Putamen (tissue), 1 donor: ENCODE data around the gene PRKCSH.
"Not testable (repeated sequence)": the region's sequence is repeated elsewhere in the genome, so short reads cannot be mapped to it uniquely, and the experiment has no call there.

Source experiments
- DNase-seq: peaks from one replicate; pipeline ENCODE4 v3.0.0-alpha.2; 2016; ENCODE audit warnings: low spot score

PRKCSH gene, protein sequence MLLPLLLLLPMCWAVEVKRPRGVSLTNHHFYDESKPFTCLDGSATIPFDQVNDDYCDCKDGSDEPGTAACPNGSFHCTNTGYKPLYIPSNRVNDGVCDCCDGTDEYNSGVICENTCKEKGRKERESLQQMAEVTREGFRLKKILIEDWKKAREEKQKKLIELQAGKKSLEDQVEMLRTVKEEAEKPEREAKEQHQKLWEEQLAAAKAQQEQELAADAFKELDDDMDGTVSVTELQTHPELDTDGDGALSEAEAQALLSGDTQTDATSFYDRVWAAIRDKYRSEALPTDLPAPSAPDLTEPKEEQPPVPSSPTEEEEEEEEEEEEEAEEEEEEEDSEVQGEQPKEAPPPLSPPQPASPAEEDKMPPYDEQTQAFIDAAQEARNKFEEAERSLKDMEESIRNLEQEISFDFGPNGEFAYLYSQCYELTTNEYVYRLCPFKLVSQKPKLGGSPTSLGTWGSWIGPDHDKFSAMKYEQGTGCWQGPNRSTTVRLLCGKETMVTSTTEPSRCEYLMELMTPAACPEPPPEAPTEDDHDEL

DNA sequence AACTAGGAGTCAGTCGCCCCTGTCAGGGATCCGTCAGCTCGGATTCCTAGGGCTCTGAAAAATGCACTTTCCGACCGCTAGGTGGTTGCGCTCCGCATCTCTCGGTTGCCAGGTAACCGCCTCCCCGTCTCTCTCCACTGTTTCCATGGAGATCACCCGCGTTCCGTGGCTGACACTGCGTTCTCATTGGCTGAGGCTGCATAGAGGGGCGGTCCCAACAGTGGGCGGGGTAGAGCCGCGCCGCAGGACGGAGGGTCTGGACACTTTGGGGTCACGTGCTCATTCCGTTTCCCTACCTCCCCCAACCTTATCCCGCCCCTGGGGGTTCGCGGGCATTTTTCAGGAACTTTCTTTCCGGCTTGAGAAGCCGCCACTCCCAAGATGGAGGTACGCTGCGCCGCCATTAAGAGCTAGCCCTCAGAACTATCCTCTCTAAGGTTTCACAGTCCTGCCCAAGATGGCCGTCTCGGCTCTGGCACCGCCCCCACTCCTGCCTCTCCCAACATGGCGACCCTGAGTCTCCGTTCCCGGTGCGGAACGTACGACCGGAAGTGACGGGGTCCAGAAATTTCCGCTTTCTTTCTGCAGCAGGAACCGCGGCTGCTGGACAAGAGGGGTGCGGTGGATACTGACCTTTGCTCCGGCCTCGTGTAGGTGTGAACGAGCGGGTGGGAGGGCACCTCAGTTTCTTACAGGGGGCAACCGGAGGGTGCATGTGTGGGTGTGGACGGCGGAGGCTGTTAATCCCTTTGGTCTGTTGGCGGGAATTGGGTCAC is at the start of gene PRKCSH, which contains the start of gene ODAD3:
Gene PRKCSH (plus strand): TSS at position 579 of the 776 bp plus-strand sequence. CDS start 483 bp downstream, outside the sequence.
Gene ODAD3 (minus strand): TSS at position 65 of the 776 bp plus-strand sequence. CDS start 105 bp downstream, outside the sequence.
- peak; percentile 100 for DNase-seq

DNA sequence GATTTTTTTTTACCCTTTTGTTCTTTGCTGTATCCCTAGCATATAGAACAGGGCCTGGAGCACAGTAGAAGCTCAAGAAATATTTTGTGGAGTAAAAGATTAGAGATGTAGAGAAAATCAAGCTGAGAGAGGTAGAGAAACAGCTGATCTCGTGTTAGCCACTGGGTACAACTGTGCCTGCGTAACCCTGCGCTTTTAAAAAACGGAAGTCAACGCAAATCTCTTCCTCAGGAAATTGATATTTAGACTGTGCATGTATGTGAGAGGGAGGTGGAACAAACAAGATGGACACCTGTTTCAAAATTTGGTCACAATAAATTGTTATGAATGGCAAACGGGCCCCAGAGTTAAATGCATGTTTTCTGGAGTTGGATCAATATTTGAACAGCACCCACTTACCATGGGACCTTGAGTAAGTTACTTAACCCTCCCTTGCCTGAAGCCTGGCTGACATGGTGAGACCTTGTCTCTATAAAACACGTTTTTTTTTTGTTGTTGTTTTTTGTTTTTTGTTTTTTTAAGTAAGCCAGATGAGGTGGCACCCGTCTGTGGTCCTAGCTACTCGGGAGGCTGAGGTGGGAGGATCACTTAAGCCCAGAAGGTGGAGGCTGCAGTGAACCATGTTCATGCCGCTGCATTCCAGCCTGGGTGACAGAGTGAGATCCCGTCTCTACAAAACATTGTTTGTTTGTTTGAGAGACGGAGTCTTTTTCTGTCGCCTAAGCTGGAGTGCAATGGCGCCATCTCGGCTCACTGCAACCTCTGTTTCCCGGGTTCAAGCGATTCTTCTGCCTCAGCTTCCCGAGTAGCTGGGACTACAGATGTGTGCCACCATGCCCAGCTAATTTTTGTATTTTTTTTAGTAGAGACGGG is 48.0 kb upstream of the PRKCSH start:
- no peak for DNase-seq

DNA sequence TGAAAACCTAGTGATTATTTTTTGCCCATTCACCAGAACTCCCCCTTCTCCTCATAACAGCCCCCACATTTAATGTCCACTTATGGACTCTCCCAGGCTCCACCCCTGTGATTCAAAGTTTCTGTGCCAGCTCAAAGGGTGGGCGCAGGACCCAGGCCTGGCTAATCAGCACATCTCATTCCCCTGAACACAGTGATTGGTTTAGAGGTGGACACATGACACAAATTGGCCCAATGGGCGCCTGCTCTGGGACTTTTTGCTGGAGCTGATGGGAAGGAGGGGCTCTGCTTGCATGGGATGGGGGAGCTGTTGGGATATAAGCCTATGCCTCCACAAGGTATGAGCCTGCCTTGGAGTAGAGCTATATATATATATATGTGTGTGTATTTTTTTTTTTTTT is 45.1 kb upstream of the PRKCSH start:
- no peak for DNase-seq

DNA sequence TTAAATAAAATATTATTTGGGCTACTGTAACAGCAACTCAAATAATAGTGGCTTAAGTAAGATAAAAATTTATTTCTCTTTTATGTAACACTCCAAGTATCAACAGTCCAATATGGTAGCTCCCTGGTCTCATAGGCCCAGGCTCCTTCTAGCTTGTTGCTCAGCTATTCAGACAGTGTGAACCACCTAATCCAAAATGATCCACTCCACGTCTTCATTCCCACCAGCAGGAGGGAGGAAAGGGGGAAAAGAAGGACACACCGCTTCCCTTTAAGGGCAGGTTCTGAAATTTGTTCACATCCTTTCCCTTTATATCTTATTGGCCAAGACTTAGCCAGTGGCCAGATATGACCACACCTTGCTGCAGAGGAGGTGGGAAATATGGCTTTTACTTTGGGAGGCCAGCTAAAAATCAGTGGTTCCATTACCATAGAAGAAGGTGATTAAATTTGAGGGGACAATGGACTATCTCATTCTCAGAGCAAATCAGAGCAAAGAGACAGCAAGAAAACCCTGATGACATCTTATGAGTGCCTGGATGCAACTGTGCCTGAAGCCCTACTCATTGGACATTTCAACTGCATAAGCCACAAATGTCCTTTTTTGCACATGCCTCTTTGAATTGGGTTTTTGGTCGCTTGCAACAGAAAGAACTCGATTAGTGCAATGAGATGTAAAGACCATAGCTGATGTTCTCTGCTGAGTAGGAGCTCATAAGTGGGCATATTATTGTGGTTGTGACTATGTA is 44.3 kb upstream of the PRKCSH start:
- DNase-seq: no peak

DNA sequence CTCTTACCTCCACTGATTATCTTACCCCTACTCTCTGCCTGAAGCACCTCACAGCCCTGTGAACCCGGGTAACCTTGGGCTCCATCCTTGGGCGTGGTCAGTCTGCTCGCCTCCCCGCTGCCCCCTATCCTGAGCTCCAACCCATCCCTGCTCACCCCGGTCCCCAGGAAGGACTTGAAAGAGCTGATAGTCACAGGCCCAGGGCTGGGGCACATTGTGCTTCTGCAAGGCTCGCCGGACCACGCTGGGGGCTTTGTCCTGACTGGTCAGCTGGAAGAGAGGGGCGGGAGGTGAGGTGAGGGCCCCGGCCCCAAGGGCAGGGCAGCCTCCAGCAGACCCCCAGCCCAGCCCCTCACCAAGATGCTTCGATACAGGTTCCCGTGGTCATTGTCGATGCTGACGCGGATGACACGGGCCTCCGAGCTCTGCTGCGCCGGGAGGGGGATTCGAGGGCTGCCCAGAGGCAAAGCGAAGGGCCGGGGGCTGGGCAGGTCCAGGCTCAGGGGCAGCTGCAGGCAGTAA is 38.3 kb upstream of the PRKCSH start:
- no peak for DNase-seq

DNA sequence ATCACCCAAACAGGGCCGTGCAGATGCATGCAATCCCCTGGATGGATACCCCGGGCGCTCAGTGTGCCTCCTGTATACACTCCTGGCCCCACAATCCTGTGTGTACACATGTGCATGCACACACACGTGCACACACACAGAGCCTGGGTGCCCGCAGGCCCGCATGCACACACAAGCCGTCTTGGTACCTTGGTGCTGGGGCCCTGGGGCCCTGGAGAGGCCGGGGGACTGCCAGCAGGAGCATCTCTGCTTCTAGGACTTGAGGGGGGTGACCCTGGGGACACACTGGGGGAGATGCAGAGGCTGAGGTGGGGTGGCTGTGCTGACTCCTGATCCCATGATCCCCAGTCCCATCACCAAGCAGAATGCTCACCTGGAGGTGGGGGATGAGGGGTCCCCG is 35.8 kb upstream of the PRKCSH start:
- no peak for DNase-seq

DNA sequence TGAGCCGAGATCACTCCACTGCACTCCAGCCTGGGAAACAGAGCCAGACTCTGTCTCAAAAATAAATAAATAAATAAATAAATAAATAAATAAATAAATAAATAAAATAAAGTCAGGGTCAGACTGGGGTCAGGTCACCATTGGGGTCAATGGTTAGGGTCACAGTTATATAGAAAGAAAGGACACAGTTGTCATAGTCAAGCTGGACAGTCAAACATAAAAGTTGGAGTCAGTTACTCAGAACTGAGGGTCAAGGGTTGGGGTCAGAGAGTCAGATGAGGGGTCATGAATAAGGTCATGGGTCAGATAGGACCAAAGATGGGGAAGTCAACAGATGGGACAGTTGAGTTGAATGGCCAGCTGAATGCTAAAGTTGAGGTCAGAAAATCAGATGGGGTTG is 34.6 kb upstream of the PRKCSH start:
- DNase-seq: no peak

DNA sequence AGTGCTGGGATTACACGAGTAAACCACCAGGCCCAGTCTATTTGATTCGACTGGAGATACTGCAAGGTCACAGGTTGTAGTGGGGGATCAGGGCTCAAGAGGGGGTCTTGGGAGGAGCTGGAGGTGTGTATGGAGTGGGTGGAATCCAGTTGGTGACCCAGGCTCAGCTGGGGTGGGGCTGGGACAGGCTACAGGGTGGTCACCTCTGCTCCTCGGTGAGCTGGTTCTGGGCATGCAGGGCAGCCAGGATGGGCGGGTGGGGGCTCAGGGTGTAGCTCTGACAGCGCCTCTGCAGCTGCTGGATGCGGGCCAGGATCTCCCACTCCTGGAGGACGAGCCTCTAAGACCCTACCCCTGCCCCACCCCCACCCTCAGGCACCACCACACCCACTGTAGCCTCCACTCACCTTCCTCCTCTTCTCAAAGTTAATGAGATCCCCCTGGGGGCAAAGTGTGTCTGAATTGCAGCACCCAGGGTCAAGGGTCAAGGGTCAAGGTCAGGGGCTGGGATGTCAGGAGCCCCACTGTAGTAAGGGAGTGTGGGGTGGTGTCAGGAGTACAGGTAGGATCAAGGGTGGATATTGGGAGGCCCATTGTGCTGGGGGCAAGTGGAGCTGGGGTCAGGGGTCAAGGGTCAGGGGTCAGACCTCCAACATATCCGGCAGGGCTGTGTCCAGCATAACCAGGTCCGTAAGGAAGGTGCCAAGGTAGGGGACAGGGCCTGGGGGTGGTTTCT is 33.5 kb upstream of the PRKCSH start:
- no peak for DNase-seq

DNA sequence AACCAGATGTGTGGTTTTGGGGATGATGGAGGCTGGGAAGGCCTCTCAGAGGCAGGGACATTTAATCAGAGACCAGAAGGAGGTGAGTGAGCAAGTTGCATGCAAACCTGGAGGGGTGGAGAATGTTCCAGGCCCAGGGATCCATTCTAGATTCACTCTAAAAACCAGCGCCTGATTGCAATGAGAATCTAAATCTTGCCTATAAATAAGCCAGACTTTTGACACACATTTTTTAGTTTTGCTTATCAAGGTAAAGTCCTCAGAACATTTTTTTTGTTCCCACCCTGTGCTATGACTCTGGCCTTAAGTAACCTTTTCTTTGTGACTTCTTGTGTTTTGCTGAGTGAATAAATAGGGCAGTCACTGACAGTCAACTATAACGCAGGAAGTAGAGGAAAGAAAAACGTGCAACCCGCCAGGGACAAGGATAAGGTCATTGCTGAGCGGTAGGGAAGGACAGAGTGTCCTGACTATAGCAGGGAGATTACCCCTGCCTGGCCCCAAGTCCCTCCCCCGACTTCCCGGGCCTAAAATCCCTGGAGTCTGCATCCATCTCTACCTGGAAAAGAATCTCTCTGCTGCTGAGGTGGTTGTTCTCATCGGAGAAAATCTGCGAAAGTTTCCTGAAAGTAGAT is 30.7 kb upstream of the PRKCSH start:
- DNase-seq: no peak

DNA sequence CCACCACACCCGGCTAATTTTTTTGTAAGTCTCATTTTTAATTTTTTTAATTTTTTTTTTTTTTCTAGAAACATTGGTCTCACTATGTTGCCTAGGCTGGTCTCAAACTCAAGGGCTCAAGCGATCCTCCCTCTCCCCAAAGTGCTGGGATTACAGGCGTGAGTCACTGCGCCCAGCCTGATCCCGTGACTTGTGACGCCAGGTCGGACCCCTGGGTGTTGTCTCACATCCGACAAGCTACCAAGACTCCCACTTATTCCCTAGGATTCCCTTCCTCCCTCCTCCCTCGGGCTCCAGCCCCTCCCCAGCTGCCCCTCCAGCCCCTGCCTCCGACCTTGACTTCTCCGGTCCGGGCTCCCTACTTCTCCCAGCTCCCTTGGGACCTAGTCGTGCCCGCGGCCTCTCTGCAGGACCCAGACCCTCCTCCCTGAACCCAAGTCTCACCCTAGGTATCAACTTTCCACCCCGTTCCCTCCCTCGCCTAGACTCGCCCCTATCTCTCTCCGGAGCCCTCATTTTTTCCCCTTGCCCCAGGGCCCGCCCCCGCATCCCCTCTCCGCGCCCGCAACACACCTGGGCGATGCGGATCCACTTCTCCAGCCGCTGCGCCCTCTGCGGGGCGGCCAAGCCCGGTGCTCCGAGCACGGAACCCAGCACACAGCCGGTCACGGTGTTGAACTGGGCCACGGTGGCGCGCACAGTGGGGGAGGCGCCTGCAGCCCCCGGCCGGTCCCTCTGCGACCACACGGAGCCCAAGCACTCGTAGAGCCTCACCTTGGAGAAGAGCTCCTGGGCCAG is 29.4 kb upstream of the PRKCSH start:
- no peak for DNase-seq

DNA sequence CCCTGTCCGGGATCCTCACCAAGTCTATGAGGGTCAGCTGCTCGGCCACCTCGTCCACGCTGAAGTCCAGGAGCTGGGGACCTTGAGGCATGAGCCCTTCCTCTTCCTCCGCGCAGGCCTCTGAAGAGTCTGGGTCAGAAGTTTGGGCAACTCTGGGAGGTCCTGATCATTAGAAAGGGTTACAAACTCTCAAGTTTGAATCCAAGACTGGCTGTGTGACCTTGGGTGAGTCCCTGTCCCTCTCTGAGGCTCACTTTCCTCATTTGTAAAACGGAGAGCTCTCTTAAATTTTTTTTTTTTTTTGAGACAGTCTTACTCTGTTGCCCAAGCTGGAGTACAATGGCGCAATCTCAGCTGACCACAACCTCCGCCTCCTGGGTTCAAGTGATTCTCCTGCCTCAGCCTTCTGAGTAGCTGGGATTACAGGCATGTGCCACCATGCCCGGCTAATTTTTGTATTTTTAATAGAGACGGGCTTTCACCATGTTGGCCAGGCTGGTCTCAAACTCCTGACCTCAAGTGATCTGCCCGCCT is 28.7 kb upstream of the PRKCSH start:
- DNase-seq: not testable (repeated sequence)

DNA sequence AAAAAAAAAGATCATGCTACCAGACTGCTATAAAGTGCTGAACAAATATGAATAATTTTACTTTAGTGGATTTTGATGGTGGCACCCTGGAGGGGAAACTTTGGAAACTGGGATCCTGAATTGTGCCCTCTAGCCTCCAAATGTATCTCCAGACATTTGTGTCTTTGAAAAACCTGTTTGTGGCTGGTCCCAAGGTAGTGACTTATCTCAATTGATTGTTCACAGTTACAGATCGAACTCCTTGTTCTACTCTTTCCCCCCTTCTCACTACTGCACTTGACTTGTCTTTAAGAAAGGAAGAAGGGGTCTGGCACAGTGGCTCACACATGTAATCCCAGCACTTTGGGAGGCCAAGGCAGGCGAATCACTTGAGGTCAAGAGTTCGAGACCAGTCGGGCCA is 26.8 kb upstream of the PRKCSH start:
- DNase-seq: no peak

DNA sequence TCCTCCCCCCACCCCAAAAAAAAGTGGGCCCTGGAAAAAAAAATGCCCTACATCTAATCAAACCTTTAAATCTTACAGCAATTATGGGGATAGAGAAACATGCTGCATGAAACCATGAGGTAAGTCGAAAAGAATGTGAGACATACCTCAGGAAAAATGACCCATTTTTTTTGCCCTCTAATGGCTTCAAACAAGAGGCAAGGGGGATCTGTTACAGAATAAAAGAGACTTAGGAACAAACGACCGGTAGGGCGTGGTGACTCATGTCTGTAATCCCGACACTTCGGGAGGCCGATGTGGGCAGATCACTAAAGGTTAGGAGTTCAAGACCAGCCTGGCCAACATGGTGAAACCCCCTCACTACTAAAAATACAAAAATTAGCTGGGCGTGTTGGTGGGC is 24.8 kb upstream of the PRKCSH start:
- DNase-seq: no peak

DNA sequence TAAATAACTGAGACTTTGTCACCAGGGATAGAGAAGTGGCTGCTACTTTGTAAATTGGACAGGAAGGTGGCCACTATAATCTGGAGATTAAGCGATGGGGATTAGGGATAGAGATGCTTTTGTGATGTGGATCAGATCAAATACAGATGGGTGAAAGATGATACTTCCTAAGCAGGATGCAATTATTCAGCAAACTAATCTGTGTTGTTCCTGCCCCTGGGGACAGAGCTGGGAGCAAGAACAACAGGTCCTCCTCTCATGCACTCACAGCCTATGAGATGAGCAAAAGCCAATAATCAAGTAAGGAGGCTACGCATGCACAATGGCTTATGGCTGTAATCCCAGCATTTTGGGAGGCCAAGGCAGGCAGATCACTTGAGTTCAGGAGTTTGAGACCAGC is 20.9 kb upstream of the PRKCSH start:
- no peak for DNase-seq

DNA sequence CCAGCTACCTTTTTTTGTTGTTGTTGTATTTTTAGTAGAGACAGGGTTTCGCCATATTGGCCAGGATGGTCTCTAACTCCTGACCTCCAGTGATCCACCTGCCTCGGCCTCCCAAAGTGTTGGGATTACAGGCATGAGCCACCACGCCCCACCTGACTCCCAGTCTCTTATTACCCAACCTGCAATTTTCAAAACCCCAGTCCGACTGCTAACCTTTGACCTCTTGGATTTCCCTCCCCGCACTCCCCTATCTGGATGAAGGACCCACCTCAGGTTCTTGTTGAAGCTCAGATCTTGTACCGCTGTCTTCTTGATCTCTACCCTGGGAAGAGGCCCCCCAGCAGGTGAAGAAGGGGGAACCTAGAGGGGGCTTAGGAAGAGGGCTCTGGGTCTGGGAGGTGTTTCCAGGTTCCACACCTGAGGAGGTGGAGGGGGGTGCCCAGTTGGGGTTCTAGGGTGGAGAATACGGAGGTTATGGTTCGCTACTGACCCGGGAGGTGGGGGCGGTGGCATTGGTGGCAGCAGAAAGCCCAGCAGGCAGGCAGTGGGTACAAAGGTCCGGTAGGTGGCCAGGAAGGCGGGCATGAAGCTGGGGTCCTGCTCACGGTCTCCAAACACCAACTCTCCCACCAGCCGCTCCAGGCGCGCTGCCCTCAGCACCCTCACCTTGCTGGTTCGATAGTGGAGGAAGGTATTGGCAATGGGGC is 18.9 kb upstream of the PRKCSH start:
- no peak for DNase-seq

DNA sequence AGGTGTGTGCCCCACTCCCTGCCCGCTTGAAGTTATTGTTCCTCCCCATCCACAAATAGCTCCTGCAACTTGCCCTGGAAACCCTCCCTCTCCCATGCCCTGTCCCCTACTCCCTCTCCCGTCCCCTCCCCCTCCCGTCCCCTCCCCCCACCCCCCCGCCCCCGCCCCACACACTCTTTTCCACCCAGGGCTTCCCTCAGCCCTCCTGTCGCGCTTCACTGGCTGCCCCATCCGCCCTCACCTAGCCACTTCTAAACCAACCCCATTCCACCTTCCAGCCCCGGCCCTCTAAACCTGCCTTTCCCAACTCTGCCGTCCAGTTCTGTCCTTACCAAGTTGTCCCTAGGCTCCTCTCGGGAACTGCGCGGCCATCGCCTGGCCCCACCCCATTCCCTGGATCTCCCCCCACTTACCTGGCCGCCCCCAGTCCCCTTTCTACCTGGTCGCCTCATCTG is 17.3 kb upstream of the PRKCSH start:
- DNase-seq: no peak

DNA sequence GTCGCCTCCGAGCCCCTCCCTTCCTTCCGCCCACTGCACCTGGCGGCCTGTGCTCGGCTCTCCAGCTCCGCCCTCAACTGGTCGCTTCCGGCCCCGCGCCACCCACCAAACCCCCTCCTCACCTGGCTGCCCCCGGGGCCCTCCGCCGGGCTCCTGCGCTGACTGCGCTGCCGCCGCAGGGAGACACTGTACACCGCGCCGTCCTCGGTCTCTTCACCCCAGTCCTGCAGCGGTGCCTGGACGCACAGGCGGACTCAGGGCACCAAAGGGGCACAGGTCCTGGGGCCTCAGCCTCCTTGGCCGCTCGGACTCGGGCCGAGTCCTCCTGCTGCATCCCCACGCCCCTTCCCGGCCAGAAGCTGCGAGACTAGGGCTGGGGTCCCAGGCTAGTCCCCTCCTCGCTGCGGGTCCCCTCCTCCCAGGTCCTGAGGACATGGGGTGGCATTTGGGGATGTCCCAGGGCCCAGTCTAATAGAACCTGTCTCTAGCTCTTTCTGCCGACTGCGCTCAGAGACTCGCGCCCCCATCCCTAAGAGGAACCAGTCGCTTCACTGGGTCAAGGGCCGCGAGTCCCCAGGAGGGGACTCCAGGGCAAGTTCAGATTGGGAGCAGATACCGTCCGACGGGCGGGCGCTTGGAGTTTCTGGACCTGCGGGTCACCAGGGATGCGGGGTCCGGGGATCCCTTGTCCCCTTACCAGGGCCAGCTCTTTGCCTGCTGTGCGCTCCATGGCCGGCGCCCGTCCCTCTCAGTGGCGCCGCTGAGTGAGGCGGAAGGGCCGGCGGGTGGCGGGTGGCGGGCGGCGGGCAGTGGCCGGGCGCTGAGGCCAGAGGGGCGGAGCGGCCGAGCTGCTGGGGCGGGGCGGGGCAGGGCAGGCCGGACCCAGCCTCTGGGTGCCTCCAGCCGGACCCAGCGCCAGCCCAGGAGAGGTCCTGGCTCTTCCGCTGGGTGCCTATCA is 16.6 kb upstream of the PRKCSH start, which contains the start of gene RGL3:
Gene RGL3 (minus strand): TSS at position 766 of the 958 bp plus-strand sequence. CDS start 36 bp downstream, at position 730.
- DNase-seq: no peak
